Urothelium cell line (cell line): Measurements from ENCODE around the gene NFYC.

Experiments used
- DNase-seq: peaks from one replicate; pipeline ENCODE4 v3.0.0; 2011; ENCODE audit warnings: low spot score, mixed read lengths
- FAIRE-seq: peaks from 2 replicates; lab custom pipeline; 2011; peaks lifted over from hg19 to GRCh38; lab: Jason Lieb, UNC

NFYC gene

GRCh38 chr1:40691538-40692428 is at the start of gene NFYC:
NFYC (plus strand) TSS chr1:40691704; CDS start chr1:40738844, 47,140 bp downstream.
- peak; percentile 99 for DNase-seq
- peak; percentile 81 for FAIRE-seq

GRCh38 chr1:40645118-40645680 is 46.3 kb upstream of the NFYC start:
- FAIRE-seq (no peak), DNase-seq (no peak)

- DNase-seq (no peak), FAIRE-seq (no peak)
These were observed 45.2 kb upstream of the NFYC start for GRCh38 chr1:40646315-40646714.

- no peak for FAIRE-seq
- DNase-seq = no peak
These were observed 43.3 kb upstream of the NFYC start for GRCh38 chr1:40648200-40648599.

- no peak for DNase-seq
- peak; percentile 88 for FAIRE-seq
These were observed 42.4 kb upstream of the NFYC start for GRCh38 chr1:40648928-40649591.

GRCh38 chr1:40649592-40649930 is 41.9 kb upstream of the NFYC start:
- FAIRE-seq (no peak), DNase-seq (no peak)

- FAIRE-seq (peak; percentile 37), DNase-seq (no peak)
These were observed 41.4 kb upstream of the NFYC start for GRCh38 chr1:40650075-40650474.

- FAIRE-seq = no peak
- no peak for DNase-seq
These were observed 40.2 kb upstream of the NFYC start for GRCh38 chr1:40651138-40651857.

DNA sequence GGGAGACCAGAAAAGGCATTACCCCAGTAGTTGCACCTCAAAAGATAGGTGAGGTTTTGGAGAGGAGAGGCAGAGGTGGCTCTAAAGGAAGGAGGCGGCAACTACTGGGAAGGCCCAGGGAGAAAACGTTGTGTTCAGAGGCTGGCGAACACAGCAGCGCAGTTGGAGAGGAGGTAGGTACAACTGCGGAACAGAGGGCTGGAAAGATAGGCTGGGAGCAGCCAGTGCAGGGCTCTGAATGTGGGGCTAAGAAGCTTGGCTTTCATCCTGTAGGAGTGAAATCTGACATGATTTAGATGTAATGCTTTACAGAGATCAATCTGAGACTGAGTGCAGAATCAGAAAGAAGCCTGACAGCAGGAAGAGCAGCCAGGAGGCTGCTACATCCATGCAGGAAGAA is 39.0 kb upstream of the NFYC start:
- DNase-seq (no peak), FAIRE-seq (no peak)

DNA sequence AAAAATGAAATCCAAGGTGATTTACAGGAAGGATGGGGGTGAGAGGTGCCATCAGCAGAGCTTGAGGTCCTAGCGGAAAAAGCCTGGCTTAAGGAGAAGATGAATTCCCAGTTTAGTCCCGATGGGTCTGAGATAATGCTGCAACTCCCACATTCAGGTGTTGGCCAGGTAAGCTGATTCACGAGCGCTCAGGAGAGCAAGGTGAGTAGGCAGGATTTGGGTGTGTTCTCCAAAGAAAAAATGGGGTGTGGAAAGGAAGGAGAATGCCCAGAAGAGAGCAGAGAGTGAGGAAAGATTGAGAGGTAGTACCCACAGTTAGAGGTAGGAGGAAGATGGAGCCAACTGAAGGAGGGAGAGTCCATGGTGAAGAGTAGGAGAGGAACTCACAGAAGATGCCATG is 38.5 kb upstream of the NFYC start:
- DNase-seq = no peak
- no peak for FAIRE-seq

- FAIRE-seq = no peak
- DNase-seq = peak; percentile 40
These were observed 37.5 kb upstream of the NFYC start for GRCh38 chr1:40653851-40654537.

DNA sequence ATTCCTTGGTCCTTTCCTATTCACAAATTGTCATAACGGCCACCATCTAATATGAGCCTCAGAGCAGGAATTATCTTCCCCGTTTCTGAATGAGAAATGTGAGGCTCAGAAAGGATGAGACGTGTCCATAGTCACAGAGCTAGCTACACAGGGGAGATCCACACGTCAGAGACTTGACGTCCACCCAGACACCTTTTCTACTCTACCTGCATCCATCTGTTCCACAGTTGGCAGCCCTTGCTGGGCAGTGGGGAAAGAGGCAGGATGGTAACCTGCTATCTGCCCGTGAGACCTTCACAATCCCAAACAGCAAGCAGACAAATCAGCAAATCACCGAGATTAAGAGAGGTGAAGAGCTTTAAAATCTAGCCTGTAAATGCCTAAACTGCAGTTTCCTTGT is 34.5 kb upstream of the NFYC start:
- no peak for FAIRE-seq
- DNase-seq = no peak

GRCh38 chr1:40658751-40659648 is 32.5 kb upstream of the NFYC start:
- FAIRE-seq (no peak), DNase-seq (no peak)

- DNase-seq (no peak), FAIRE-seq (no peak)
These were observed 31.9 kb upstream of the NFYC start for GRCh38 chr1:40659649-40659947.

DNA sequence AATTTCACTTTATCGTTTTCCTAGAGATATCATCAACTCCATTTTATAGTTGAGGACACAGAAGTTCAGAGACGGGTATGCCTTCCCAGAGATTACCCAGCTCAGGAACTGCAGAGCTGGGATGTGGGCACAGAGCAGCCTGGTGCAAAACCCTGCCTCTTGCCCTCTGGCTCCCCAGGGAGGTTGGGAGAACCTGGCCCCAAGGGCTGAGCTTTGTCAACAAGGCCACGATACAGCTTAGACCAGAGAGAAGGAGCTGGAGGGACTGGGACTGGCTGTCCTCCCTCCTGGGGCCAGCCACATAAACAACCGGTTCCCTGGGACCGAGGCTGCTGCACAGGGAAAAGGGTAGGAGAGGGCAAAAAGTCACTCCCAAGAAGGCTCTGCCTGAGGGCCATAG is 29.8 kb upstream of the NFYC start:
- no peak for DNase-seq
- FAIRE-seq = no peak

GRCh38 chr1:40662151-40662550 is 29.4 kb upstream of the NFYC start:
- DNase-seq = no peak
- FAIRE-seq = no peak

DNA sequence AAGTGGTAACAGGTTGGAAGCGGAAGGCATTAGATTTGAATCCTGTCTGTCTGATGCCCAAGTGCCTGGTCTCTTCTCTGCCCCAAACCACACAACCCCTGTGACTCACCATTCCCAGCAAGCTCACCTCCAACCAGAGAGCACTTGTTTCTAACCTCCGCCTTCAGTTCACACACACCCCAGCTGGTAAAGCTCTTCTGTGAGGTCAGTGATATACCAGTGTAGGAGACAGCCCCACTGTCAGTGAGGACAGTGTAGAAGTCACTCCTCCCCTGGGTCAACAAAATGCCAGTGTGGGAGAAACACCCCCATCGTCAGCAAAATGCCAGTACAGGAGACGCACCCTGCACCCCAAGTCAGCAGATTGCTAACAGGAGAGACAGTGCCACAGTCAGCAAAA is 28.6 kb upstream of the NFYC start:
- DNase-seq = peak; percentile 76
- FAIRE-seq = peak; percentile 77

DNA sequence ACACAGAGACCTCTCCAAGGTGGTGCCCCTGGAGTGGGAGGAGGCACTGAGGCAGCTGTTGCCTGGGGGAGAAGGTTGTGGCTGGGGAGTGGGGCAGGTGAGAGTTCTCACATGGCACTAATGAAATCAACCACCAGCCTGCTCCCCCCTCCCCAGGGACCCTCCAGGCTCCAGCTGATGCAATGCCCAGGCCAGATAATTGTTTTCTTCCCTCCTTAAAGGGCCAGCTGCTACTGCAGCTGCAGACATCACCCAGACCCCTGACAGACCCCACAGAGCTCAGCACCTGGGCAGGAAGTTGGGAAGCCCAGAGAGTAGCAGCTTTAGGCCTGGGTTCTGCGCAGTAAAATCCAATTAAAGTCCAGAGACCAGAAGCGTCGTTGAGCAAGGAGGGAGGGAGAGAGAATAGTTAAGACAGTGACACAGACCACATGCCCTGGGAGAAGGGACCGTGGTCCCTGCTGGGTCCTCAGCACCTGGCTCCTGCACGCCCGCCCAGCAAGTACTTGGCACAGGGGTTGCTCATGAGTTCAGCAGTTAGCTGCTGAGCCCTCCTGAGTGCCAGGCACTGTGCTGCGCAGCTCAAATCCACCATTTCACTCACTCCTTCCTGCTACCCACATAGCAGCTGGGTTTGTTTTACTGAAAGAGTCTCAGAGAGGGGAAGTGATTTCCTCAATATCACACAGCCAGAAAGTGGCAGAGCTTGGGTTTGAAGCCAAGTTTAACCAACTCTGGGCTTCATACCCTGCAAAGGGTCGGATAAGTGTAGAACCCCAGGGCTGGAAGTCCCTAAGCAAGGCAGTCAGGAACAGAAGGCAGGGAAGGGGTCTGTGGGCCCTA is 28.0 kb upstream of the NFYC start:
- FAIRE-seq (peak; percentile 59), DNase-seq (no peak)

- DNase-seq = no peak
- FAIRE-seq = no peak
These were observed 27.4 kb upstream of the NFYC start for GRCh38 chr1:40664167-40664537.
